H1 (cell line): Measurements from ENCODE around the gene IQSEC3. TPM values are rescaled to one million over a fixed set of nuclear protein-coding genes. Genes with fewer than 3 reads are reported as not detected.

Experiments used
- ATF2 ChIP-seq: IDR thresholded peaks from 2 replicates; pipeline ENCODE4 v1.6.1; 2012; ENCODE audit warnings: low read length, inconsistent platforms
- CTBP2 ChIP-seq: IDR thresholded peaks from 2 replicates; pipeline ENCODE4 v1.7.0; 2011; ENCODE audit warnings: borderline replicate concordance, mild to moderate bottlenecking, moderate library complexity, mixed read lengths, low read length; ENCODE audit not compliant: insufficient read depth, insufficient read length
- TBP ChIP-seq: IDR thresholded peaks from 2 replicates; pipeline ENCODE4 v1.6.1; 2011; ENCODE audit warnings: low read depth, low read length, improper control_type of control experiment
- polyA plus RNA-seq, 7 experiments: library from polyadenylated mRNA; depleted of rRNA in 3 of 7; stranded (reverse) in 5 of 7; unstranded in 2 of 7; fragments of >200 nt in 5 of 7; fragments of 200-250 nt in 2 of 7; gene quantifications; 1 replicate in 5 of 7; 2 replicates in 1 of 7; 4 replicates in 1 of 7; pipeline versions ENCODE4 v1.2.1 to v1.2.3, GENCODE V29; 2011 to 2013; ENCODE audit warnings: missing spikeins in 2 of 7, mixed read lengths in 2 of 7
- total RNA-seq: library from RNA; stranded (reverse); fragmentation: NEBNext Ultra II Directional; extraction: Animal tissue kit (Norgen Biotek cat#: 25700); gene quantifications from 2 replicates; pipeline ENCODE4 v1.2.1, GENCODE V29; 2021
- TF ChIP-seq, protein P1 (sequence below): fragments of 300-600 bp; sonication (generic); IDR thresholded peaks from 2 replicates; pipeline ENCODE4 v1.7.1; 2012; ENCODE audit warnings: low read length, moderate library complexity, mild to moderate bottlenecking, inconsistent platforms; ENCODE audit not compliant: insufficient replicate concordance

The IQSEC3 gene
- total and polyA plus RNA-seq, 2 of the 8 experiments (the other 6 are each of a cell fraction or from before 2014, with no cell fraction given), result 1.2 to 3.1 TPM

GRCh38 chr12:174124-174523, 107.6 kb downstream of the IQSEC3 start (continued):
- no peak for TF ChIP-seq CTBP2
- TF ChIP-seq ATF2, result no peak
- TF ChIP-seq, protein P1, sequence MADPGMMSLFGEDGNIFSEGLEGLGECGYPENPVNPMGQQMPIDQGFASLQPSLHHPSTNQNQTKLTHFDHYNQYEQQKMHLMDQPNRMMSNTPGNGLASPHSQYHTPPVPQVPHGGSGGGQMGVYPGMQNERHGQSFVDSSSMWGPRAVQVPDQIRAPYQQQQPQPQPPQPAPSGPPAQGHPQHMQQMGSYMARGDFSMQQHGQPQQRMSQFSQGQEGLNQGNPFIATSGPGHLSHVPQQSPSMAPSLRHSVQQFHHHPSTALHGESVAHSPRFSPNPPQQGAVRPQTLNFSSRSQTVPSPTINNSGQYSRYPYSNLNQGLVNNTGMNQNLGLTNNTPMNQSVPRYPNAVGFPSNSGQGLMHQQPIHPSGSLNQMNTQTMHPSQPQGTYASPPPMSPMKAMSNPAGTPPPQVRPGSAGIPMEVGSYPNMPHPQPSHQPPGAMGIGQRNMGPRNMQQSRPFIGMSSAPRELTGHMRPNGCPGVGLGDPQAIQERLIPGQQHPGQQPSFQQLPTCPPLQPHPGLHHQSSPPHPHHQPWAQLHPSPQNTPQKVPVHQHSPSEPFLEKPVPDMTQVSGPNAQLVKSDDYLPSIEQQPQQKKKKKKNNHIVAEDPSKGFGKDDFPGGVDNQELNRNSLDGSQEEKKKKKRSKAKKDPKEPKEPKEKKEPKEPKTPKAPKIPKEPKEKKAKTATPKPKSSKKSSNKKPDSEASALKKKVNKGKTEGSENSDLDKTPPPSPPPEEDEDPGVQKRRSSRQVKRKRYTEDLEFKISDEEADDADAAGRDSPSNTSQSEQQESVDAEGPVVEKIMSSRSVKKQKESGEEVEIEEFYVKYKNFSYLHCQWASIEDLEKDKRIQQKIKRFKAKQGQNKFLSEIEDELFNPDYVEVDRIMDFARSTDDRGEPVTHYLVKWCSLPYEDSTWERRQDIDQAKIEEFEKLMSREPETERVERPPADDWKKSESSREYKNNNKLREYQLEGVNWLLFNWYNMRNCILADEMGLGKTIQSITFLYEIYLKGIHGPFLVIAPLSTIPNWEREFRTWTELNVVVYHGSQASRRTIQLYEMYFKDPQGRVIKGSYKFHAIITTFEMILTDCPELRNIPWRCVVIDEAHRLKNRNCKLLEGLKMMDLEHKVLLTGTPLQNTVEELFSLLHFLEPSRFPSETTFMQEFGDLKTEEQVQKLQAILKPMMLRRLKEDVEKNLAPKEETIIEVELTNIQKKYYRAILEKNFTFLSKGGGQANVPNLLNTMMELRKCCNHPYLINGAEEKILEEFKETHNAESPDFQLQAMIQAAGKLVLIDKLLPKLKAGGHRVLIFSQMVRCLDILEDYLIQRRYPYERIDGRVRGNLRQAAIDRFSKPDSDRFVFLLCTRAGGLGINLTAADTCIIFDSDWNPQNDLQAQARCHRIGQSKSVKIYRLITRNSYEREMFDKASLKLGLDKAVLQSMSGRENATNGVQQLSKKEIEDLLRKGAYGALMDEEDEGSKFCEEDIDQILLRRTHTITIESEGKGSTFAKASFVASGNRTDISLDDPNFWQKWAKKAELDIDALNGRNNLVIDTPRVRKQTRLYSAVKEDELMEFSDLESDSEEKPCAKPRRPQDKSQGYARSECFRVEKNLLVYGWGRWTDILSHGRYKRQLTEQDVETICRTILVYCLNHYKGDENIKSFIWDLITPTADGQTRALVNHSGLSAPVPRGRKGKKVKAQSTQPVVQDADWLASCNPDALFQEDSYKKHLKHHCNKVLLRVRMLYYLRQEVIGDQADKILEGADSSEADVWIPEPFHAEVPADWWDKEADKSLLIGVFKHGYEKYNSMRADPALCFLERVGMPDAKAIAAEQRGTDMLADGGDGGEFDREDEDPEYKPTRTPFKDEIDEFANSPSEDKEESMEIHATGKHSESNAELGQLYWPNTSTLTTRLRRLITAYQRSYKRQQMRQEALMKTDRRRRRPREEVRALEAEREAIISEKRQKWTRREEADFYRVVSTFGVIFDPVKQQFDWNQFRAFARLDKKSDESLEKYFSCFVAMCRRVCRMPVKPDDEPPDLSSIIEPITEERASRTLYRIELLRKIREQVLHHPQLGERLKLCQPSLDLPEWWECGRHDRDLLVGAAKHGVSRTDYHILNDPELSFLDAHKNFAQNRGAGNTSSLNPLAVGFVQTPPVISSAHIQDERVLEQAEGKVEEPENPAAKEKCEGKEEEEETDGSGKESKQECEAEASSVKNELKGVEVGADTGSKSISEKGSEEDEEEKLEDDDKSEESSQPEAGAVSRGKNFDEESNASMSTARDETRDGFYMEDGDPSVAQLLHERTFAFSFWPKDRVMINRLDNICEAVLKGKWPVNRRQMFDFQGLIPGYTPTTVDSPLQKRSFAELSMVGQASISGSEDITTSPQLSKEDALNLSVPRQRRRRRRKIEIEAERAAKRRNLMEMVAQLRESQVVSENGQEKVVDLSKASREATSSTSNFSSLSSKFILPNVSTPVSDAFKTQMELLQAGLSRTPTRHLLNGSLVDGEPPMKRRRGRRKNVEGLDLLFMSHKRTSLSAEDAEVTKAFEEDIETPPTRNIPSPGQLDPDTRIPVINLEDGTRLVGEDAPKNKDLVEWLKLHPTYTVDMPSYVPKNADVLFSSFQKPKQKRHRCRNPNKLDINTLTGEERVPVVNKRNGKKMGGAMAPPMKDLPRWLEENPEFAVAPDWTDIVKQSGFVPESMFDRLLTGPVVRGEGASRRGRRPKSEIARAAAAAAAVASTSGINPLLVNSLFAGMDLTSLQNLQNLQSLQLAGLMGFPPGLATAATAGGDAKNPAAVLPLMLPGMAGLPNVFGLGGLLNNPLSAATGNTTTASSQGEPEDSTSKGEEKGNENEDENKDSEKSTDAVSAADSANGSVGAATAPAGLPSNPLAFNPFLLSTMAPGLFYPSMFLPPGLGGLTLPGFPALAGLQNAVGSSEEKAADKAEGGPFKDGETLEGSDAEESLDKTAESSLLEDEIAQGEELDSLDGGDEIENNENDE, result no peak
- TF ChIP-seq TBP, result no peak
